ENCODE results near the gene DDI1.

Gene DDI1

GRCh38 chr11:103994094-103994493 lies 42.3 kb upstream of the DDI1 start:
- Histone ChIP-seq H3K9ac (ENCODE audit: low read length) (no peak overlapping the region), H4K91ac (ENCODE audit: low read length) (no peak overlapping the region), H3K79me1 (replicated peaks; ENCODE audit: low read length, poor library complexity, severe bottlenecking) (no peaks in the 10 kb centered on the region), H2BK15ac (ENCODE audit: low read depth, poor library complexity, severe bottlenecking) (no peak overlapping the region), H3K27ac (ENCODE audit: low read length, poor library complexity, severe bottlenecking) (no peak overlapping the region), H4K8ac (ENCODE audit: low read length) (no peak overlapping the region), H2BK12ac (ENCODE audit: low read length in 2 of 2) (no peak overlapping the region), H3K4ac (ENCODE audit: low read depth in 1 of 2, low read length in 2 of 2) (no peak overlapping the region), H3K4me1 (ENCODE audit: control insufficient read depth, insufficient read depth, low read depth, low read length) (no peaks in the 10 kb centered on the region), H3K18ac (ENCODE audit: low read depth in 1 of 2, low read length in 2 of 2) (no peak overlapping the region), H3K36me3 (ENCODE audit: control insufficient read depth in 1 of 2, insufficient read depth in 2 of 2, low read depth in 1 of 2, low read length in 2 of 2) (no peaks in the 10 kb centered on the region), H3K9me3 (ENCODE audit: control insufficient read depth, low read length) (no peaks in the 10 kb centered on the region), H3K14ac (ENCODE audit: low read length in 2 of 2) (no peak overlapping the region), H3K4me3 (ENCODE audit: insufficient read depth in 1 of 2, low read depth in 1 of 2, low read length in 2 of 2) (no peak overlapping the region), H2AFZ (ENCODE audit: low read depth, low read length) (no peak overlapping the region), H3K4me2 (ENCODE audit: low read length, poor library complexity, severe bottlenecking) (no peak overlapping the region), H3K27me3 (ENCODE audit: control insufficient read depth in 1 of 2, insufficient read depth in 1 of 2, low read length in 2 of 2) (no peaks in the 10 kb centered on the region), H2BK5ac (ENCODE audit: low read depth, low read length, poor library complexity, severe bottlenecking) (no peak overlapping the region), H2BK120ac (ENCODE audit: low read depth, low read length) (no peak overlapping the region), H2AK5ac (ENCODE audit: low read length, severe bottlenecking) (no peak overlapping the region), H3K23ac (ENCODE audit: low read length in 2 of 2) (no peak overlapping the region)
- no peak for DNase-seq
- WGBS, result no CpG with 5 or more reads among the region's 1 CpG

- WGBS, result 71% methylated on average over 1 of the region's 2 CpGs
- Histone ChIP-seq H3K4ac (ENCODE audit: low read depth in 1 of 2, low read length in 2 of 2) (no peak overlapping the region), H3K14ac (ENCODE audit: low read length in 2 of 2) (no peak overlapping the region), H2AFZ (ENCODE audit: low read depth, low read length) (no peak overlapping the region), H3K27me3 (ENCODE audit: control insufficient read depth in 1 of 2, insufficient read depth in 1 of 2, low read length in 2 of 2) (no peaks in the 10 kb centered on the region), H3K4me3 (ENCODE audit: insufficient read depth in 1 of 2, low read depth in 1 of 2, low read length in 2 of 2) (no peak overlapping the region), H3K27ac (ENCODE audit: low read length, poor library complexity, severe bottlenecking) (no peak overlapping the region), H2AK5ac (ENCODE audit: low read length, severe bottlenecking) (no peak overlapping the region), H3K4me2 (ENCODE audit: low read length, poor library complexity, severe bottlenecking) (no peak overlapping the region), H3K9me3 (ENCODE audit: control insufficient read depth, low read length) (no peaks in the 10 kb centered on the region), H2BK12ac (ENCODE audit: low read length in 2 of 2) (no peak overlapping the region), H4K91ac (ENCODE audit: low read length) (no peak overlapping the region), H3K18ac (ENCODE audit: low read depth in 1 of 2, low read length in 2 of 2) (no peak overlapping the region), H4K8ac (ENCODE audit: low read length) (no peak overlapping the region), H2BK5ac (ENCODE audit: low read depth, low read length, poor library complexity, severe bottlenecking) (no peak overlapping the region), H3K79me1 (replicated peaks; ENCODE audit: low read length, poor library complexity, severe bottlenecking) (no peaks in the 10 kb centered on the region), H3K23ac (ENCODE audit: low read length in 2 of 2) (no peak overlapping the region), H3K36me3 (ENCODE audit: control insufficient read depth in 1 of 2, insufficient read depth in 2 of 2, low read depth in 1 of 2, low read length in 2 of 2) (no peaks in the 10 kb centered on the region), H3K9ac (ENCODE audit: low read length) (no peak overlapping the region), H3K4me1 (ENCODE audit: control insufficient read depth, insufficient read depth, low read depth, low read length) (no peaks in the 10 kb centered on the region), H2BK120ac (ENCODE audit: low read depth, low read length) (no peak overlapping the region), H2BK15ac (ENCODE audit: low read depth, poor library complexity, severe bottlenecking) (no peak overlapping the region)
- no peak for DNase-seq
These were observed 41.9 kb upstream of the DDI1 start for GRCh38 chr11:103994518-103994917.

- H2BK120ac ChIP-seq (ENCODE audit: low read depth, low read length), result no peak overlapping the region
- DNase-seq, result no peak
- H3K18ac ChIP-seq (ENCODE audit: low read depth in 1 of 2, low read length in 2 of 2), result no peak overlapping the region
- H3K27ac ChIP-seq (ENCODE audit: low read length, poor library complexity, severe bottlenecking), result no peak overlapping the region
- no peak overlapping the region for H2AK5ac ChIP-seq (ENCODE audit: low read length, severe bottlenecking)
- no peak overlapping the region for H3K14ac ChIP-seq (ENCODE audit: low read length in 2 of 2)
- H2BK15ac ChIP-seq (ENCODE audit: low read depth, poor library complexity, severe bottlenecking), result no peak overlapping the region
- 95% methylated on average over 2 of the region's 4 CpGs for WGBS
- H3K9ac ChIP-seq (ENCODE audit: low read length), result no peak overlapping the region
- H3K4ac ChIP-seq (ENCODE audit: low read depth in 1 of 2, low read length in 2 of 2), result no peak overlapping the region
- no peak overlapping the region for H3K4me3 ChIP-seq (ENCODE audit: insufficient read depth in 1 of 2, low read depth in 1 of 2, low read length in 2 of 2)
- H3K27me3 ChIP-seq (ENCODE audit: control insufficient read depth in 1 of 2, insufficient read depth in 1 of 2, low read length in 2 of 2), result no peaks in the 10 kb centered on the region
- H4K91ac ChIP-seq (ENCODE audit: low read length), result no peak overlapping the region
- no peaks in the 10 kb centered on the region for H3K36me3 ChIP-seq (ENCODE audit: control insufficient read depth in 1 of 2, insufficient read depth in 2 of 2, low read depth in 1 of 2, low read length in 2 of 2)
- H3K4me1 ChIP-seq (ENCODE audit: control insufficient read depth, insufficient read depth, low read depth, low read length), result no peaks in the 10 kb centered on the region
- H3K23ac ChIP-seq (ENCODE audit: low read length in 2 of 2), result no peak overlapping the region
- no peaks in the 10 kb centered on the region for H3K9me3 ChIP-seq (ENCODE audit: control insufficient read depth, low read length)
- no peak overlapping the region for H4K8ac ChIP-seq (ENCODE audit: low read length)
- no peak overlapping the region for H2AFZ ChIP-seq (ENCODE audit: low read depth, low read length)
- no peak overlapping the region for H3K4me2 ChIP-seq (ENCODE audit: low read length, poor library complexity, severe bottlenecking)
- no peak overlapping the region for H2BK12ac ChIP-seq (ENCODE audit: low read length in 2 of 2)
- H3K79me1 ChIP-seq (replicated peaks; ENCODE audit: low read length, poor library complexity, severe bottlenecking), result no peaks in the 10 kb centered on the region
- H2BK5ac ChIP-seq (ENCODE audit: low read depth, low read length, poor library complexity, severe bottlenecking), result no peak overlapping the region
These were observed 40.5 kb upstream of the DDI1 start for GRCh38 chr11:103995896-103996295.

- Histone ChIP-seq H3K27ac (ENCODE audit: low read length, poor library complexity, severe bottlenecking) (no peak overlapping the region), H2BK15ac (ENCODE audit: low read depth, poor library complexity, severe bottlenecking) (no peak overlapping the region), H3K4me2 (ENCODE audit: low read length, poor library complexity, severe bottlenecking) (no peak overlapping the region), H3K27me3 (ENCODE audit: control insufficient read depth in 1 of 2, insufficient read depth in 1 of 2, low read length in 2 of 2) (no peaks in the 10 kb centered on the region), H3K4me1 (ENCODE audit: control insufficient read depth, insufficient read depth, low read depth, low read length) (no peaks in the 10 kb centered on the region), H3K4ac (ENCODE audit: low read depth in 1 of 2, low read length in 2 of 2) (no peak overlapping the region), H4K8ac (ENCODE audit: low read length) (no peak overlapping the region), H3K14ac (ENCODE audit: low read length in 2 of 2) (no peak overlapping the region), H2AK5ac (ENCODE audit: low read length, severe bottlenecking) (no peak overlapping the region), H2AFZ (ENCODE audit: low read depth, low read length) (no peak overlapping the region), H2BK5ac (ENCODE audit: low read depth, low read length, poor library complexity, severe bottlenecking) (no peak overlapping the region), H3K23ac (ENCODE audit: low read length in 2 of 2) (no peak overlapping the region), H2BK12ac (ENCODE audit: low read length in 2 of 2) (no peak overlapping the region), H3K36me3 (ENCODE audit: control insufficient read depth in 1 of 2, insufficient read depth in 2 of 2, low read depth in 1 of 2, low read length in 2 of 2) (no peaks in the 10 kb centered on the region), H3K9me3 (ENCODE audit: control insufficient read depth, low read length) (no peaks in the 10 kb centered on the region), H2BK120ac (ENCODE audit: low read depth, low read length) (no peak overlapping the region), H3K18ac (ENCODE audit: low read depth in 1 of 2, low read length in 2 of 2) (no peak overlapping the region), H3K79me1 (replicated peaks; ENCODE audit: low read length, poor library complexity, severe bottlenecking) (no peaks in the 10 kb centered on the region), H3K4me3 (ENCODE audit: insufficient read depth in 1 of 2, low read depth in 1 of 2, low read length in 2 of 2) (no peak overlapping the region), H4K91ac (ENCODE audit: low read length) (no peak overlapping the region), H3K9ac (ENCODE audit: low read length) (no peak overlapping the region)
- DNase-seq, result no peak
- 91% methylated on average over 1 of the region's 1 CpG for WGBS
These were observed 39.4 kb upstream of the DDI1 start for GRCh38 chr11:103997082-103997481.
